Fibroblast of mammary gland (primary cell): ENCODE results near the gene TRIP10.
"Not testable (repeated sequence)": the region's sequence is repeated elsewhere in the genome, so short reads cannot be mapped to it uniquely, and the experiment has no call there.

Experiments used
- DNase-seq: peaks from one replicate; pipeline ENCODE4 v3.0.0-alpha.2; 2010; ENCODE audit warnings: low read depth
- H3K4me3 ChIP-seq: 2 replicates; pipeline ENCODE4 v1.5.1; 2011; ENCODE audit warnings: low read depth, mild to moderate bottlenecking, low read length, moderate library complexity; ENCODE audit not compliant: control insufficient read depth
- CTCF ChIP-seq: conservative IDR thresholded peaks from 2 replicates; pipeline ENCODE4 v1.5.1; 2011; ENCODE audit warnings: low read depth, low read length, inconsistent platforms; ENCODE audit not compliant: control insufficient read depth, insufficient read depth

Gene TRIP10

DNA sequence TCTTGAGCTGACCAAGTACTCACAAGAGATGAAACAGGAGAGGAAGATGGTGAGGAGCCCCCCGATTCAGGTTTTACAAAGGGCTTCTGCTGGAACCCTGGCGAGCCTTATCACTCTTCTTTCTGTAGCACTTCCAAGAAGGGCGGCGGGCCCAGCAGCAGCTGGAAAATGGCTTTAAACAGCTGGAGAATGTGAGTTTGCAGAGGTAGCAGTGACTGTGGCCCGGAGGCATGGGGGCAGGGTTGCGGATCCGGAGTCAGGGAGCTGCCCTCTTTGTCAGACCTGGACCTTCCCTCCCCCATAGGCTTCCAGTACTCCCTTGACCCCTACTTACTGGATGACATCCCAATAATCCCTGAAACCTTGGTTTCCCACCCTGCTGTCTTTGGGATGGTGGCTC is 3.6 kb downstream of the TRIP10 start:
- no peak overlapping the region for H3K4me3 ChIP-seq
- DNase-seq, result no peak
- no peak for TF ChIP-seq CTCF

DNA sequence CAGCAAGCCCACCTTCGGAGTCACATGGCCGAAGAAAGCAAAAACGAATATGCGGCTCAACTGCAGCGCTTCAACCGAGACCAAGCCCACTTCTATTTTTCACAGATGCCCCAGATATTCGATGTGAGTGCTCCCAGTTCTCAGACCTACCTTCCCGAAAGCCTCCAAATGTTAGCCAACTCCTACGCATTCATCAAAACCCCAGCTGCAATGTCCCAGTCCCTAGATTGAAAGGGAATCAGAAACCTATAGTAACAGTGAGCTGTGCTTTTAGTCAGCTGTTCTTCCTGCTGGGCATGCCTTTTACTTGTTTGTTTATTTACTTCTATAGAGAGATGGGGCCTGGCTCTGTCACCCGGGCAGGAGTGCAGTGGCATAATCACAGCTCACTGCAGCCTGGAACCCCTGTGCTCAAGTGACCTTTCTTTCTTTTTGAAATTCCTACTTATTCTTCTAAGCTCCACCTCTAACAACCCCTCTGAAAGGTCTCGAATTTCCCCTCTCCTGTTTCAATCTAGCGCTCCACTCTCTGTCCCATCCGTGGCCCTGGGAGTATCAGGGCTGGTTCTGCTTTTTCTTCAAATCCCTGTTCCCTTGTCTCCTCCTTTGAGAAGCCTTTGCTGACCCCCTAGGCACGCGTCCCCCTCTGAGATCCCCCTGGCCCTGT is 4.4 kb downstream of the TRIP10 start:
- no peak for TF ChIP-seq CTCF
- H3K4me3 ChIP-seq, result peak overlapping the region; percentile 9
- DNase-seq, result peak; percentile 36

DNA sequence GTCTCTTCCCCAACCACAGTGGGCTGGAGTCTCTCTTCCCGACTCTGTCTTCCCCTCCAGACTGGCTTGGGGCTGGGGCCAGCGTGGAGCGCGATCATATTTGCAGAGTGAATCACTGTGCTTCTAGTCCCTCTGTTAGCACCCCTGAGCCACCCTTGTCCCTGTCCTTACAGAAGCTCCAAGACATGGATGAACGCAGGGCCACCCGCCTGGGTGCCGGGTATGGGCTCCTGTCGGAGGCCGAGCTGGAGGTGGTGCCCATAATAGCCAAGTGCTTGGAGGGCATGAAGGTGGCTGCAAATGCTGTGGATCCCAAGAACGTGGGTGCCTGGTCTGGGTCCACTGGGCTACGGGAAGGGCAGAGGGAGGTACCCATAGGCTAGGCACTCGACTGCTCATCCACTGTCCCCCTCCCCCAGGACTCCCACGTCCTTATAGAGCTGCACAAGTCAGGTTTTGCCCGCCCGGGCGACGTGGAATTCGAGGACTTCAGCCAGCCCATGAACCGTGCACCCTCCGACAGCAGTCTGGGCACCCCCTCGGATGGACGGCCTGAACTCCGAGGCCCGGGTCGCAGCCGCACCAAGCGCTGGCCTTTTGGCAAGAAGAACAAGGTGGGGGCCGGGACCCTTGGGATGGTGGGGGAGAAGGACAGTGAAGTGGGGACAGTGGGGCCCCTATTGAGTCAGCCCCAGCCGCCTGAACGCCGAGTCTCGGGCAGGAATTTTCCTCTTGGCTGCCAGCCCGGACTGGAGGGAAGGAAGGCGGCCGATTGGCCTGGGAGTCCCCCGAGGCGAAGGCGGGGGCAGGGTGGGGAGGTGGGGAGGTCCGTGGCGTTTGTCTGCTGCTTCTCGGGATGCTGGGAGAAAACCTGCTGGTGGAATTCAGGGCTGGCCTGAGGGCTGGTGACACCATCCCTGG is 5.2 kb downstream of the TRIP10 start:
- TF ChIP-seq CTCF, result no peak
- DNase-seq, result peak; percentile 85
- peak overlapping the region; percentile 9 for H3K4me3 ChIP-seq

GRCh38 chr19:6745965-6746364 is 6.5 kb downstream of the TRIP10 start:
- H3K4me3 ChIP-seq, result no peak overlapping the region
- TF ChIP-seq CTCF, result no peak
- no peak for DNase-seq

- DNase-seq, result not testable (repeated sequence)
Observed at GRCh38 chr19:6748543-6748942, 9.1 kb downstream of the TRIP10 start.

GRCh38 chr19:6750062-6750461 is 10.6 kb downstream of the TRIP10 start:
- no peak for TF ChIP-seq CTCF
- H3K4me3 ChIP-seq, result no peak overlapping the region
- peak; percentile 35 for DNase-seq

More at GRCh38 chr19:6748543-6748942, 9.1 kb downstream of the TRIP10 start:
- H3K4me3 ChIP-seq, result not testable (repeated sequence)

GRCh38 chr19:6751189-6751588 is 11.7 kb downstream of the TRIP10 start:
- no peak for TF ChIP-seq CTCF
- H3K4me3 ChIP-seq, result no peak overlapping the region
- DNase-seq, result no peak
